ENCODE results near the gene CLIC5.
A peak's percentile ranks its signal among the peaks of the same experiment; 100 is the strongest.

The CLIC5 gene

DNA sequence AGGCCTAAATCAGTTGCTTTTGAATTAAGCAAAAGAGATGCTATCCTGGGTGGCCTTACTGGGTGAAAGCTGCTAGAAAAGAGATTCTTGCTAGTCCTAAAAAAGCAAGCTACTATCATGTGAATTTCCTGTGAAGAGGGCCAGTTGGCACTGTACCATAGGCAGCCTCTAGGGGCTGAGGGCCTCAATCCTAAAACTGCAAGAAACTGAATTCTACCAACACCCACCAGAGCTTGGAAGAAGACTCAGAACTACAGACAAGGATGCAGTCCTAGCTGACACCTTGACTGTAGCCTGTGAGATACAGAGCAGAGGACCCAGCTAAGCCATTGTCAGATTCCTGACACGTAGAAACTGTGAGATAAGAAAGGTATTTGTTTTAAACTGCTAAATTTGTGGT, 24.5 kb downstream of the CLIC5 start:
- DNase-seq = no peak

- no peak for DNase-seq
Measured at GRCh38 chr6:45990162-45990561, 25.5 kb downstream of the CLIC5 start.

GRCh38 chr6:45988635-45989034, 27.0 kb downstream of the CLIC5 start:
- DNase-seq = no peak

DNA sequence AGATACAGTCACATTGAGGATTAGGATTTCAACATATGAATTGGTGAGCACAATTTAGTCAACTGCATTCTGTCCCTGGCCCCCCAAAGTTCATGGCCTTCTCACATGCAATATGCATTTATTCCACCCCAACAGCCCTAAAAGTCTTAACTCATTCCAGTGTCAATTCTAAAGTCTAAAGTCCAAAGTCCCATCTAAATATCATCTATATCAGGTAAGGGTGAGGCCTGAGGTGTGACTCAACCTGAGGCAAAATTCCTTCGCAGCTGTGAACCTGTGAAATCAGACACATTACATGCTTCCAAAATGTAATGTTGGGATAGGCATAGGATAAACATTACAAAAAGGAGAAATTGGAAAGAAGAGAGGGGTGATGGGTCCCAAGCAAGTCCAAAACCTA, 27.8 kb downstream of the CLIC5 start:
- no peak for DNase-seq

DNA sequence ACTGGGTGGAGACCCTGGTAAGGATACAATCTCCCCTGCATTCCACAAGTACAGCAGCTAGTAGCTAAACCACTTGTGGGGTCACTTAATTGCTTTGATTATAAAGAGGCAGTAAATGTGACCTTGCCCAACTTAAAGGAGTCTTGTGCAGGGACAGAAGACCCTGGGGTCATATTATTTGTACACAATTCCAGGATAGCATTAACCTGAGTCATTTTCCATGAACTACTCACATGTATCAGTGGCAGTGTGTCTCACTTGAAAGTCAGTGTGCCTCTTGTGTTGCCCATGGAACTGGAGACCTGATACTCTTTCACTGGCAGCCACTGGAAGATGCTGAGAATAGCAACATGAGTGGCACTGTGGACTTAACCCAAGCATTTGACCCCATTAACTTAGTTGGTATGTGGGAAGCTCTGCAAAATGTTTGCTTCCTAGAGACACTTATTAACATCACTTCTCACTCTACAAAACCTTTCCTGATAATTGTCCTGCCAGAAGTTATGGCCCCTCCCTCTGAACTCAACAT, 28.9 kb downstream of the CLIC5 start:
- DNase-seq = no peak

DNA sequence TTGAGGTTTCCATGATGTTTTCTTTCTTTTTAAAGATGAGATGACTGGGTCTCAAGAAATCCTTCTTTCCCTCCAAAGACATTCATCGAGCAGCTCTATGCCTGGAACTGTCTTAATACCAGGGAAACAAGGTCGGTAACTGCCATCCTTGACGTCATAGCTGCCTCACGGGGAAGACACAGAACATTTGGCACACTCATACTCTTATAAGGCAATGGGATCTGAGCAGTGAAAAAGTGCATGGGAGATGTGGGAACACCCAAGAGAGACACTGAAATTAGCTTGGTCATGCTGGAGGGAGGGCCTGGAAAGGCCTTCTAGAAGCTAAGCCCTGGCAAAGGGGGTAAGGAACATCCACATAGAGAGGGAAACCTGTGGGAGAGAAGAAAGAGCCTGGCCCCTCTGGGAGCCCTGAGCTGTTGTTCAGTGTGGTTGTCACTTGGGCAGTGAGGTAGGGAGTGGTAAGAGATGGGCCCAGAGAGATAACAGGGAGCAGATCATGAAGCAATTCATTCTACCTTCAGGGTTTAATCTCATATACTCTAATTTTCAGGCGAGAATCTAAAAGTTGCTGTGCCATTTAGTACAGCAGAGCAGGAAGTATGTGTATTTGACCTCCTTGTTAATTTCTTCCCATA, 30.8 kb downstream of the CLIC5 start:
- DNase-seq = no peak

- DNase-seq = no peak
Measured at GRCh38 chr6:45984347-45984746, 31.3 kb downstream of the CLIC5 start.

DNA sequence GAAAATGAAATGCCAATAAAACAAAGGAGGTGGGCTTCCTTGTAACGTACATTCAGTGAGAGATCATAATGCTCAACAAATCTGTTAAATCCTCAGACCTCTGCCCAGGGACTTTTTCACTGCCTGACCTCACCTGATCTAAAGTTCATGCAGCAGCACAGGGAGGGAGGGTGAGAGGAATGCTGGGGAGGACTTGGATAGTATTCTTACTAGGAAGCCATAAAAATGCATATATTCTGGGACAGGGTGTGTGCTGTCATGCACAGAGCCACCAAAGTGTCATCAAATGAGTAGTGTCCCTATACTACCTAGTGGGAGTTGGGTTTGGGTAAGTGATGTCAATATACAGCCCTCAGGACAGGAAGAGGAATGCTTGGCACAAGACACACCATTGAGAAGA, 32.6 kb downstream of the CLIC5 start:
- DNase-seq = no peak

DNA sequence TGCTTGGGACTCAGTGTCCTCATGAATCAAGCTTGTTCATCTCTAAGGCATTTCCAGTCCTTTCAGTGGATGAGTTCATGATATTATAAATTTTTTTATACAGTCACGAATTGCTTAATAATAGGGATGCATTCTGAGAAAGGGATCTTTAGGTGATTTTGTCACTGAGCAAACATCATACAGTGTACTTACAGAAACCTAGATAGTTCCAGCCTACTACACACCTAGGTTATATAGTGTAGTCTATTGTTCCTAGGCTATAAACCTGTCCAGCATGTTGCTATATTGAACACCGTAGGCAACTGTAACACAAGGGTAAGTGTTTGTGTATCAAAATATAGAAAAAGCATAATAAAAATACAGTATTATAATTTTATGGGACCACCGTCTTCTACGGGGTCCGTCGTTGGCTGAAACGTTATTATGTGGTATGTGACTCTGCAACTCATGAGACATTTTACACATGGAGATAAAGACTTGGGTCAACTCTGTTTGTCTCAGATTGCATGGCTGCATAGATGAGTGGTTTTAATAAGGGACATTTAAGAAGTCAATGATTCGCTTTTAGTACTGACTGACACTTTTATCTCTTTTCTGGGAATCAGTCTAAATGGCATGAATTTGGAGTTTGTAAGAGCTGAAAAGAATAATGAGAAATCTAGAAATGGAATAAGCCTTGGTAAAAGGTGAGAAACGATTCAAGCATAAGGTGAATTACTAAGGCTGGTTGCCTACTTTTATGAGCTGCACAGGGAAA, 33.2 kb downstream of the CLIC5 start:
- no peak for DNase-seq

GRCh38 chr6:45981046-45981445, 34.6 kb downstream of the CLIC5 start:
- no peak for DNase-seq

DNA sequence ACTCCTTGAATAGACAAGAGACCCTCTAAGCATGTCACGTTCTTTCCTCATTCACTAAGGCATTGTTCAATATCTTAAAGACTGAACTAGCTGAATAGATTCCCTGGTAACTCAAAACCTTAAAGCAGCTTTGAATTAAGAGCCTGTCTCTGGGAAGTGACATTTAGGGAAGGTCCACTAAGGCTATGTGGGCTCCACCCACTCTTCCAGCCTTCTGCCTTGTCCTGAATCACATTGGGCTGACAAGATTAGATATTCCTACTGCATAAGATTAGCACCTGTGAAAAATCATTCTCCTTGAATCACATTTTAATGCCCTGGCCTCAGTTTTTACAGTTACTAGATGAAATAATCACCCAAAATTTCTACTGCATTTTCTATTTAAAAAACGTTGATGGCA, 36.3 kb downstream of the CLIC5 start:
- no peak for DNase-seq

DNA sequence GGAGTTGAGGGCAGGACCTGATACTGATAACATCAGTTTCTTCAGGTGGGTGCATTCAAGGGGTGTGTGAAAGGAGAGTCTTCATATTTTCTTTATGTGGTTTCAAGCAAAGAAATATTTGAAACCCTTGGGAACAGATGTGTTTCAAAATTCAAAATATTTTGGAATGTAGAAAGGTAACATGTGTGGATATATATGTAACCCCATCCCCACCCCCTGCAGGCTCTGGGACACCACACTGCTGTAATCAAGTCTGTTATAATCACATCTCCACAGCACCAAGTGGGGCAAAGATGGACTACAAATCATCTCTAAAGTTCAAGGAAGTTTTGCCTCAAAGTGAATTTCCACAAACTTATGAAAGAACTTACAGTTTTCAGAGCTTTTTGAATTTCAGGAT, 41.1 kb downstream of the CLIC5 start:
- DNase-seq = no peak

- DNase-seq = no peak
Measured at GRCh38 chr6:45972795-45973503, 42.7 kb downstream of the CLIC5 start.

- no peak for DNase-seq
Measured at GRCh38 chr6:45971287-45971686, 44.4 kb downstream of the CLIC5 start.

GRCh38 chr6:45970326-45970725, 45.3 kb downstream of the CLIC5 start:
- DNase-seq = peak; percentile 28

- no peak for DNase-seq
Measured at GRCh38 chr6:45969883-45970282, 45.8 kb downstream of the CLIC5 start.

- no peak for DNase-seq
Measured at GRCh38 chr6:45969026-45969425, 46.6 kb downstream of the CLIC5 start.

GRCh38 chr6:45967363-45967762, 48.3 kb downstream of the CLIC5 start:
- no peak for DNase-seq

- DNase-seq = no peak
Measured at GRCh38 chr6:45966797-45967196, 48.9 kb downstream of the CLIC5 start.

DNA sequence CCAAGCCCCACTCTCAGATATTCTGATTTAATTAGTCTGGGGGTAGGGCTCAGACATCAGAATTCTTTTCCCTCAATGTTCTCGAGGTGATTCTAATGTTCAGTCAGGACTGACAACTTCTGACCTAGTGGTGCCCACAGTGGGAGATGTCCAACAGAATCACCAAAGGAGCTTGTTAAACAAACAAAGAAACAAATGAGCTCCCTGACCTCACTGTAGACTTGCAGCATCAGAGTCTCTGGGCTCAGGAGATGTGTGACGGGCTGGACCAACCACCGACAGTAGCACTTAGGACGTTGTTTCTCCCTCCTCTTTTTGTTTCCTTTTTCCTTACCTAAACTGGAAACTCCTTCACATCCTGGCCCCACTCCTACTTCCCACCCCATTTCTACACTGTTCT, 49.3 kb downstream of the CLIC5 start:
- no peak for DNase-seq

GRCh38 chr6:45965792-45966191, 49.9 kb downstream of the CLIC5 start:
- DNase-seq = no peak

- no peak for DNase-seq
Measured at GRCh38 chr6:45965007-45965406, 50.7 kb downstream of the CLIC5 start.

DNA sequence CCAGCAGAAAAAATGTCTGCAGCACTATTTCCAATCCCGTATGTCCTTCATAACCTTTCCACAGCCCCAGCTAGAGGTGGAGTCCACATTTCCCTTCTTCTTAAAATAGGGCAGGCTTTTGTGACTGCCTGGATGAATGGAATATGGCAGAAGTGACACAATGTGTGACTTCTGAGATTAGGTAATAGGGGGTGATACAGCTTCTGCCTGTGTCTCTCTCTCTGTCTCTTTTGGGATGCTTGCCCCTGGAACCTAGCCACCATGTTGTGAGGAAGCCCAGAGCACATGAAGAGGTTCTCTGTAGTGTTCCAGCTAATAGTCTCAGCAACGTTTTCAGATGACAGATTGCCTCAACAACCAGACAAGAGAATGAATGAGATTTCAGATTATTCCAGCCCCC, 51.4 kb downstream of the CLIC5 start:
- DNase-seq = no peak

GRCh38 chr6:45963896-45964295, 51.8 kb downstream of the CLIC5 start:
- no peak for DNase-seq
